Measurements from ENCODE around the gene UBA52. TPM values are rescaled to one million over a fixed set of nuclear protein-coding genes. Genes with fewer than 3 reads are reported as not detected.

Gene UBA52
- total and polyA plus RNA-seq, 10 of the 15 experiments (the other 5 are each of a cell fraction or from before 2014, with no cell fraction given): 1,131 to 2,392 (median 1,645) TPM

DNA sequence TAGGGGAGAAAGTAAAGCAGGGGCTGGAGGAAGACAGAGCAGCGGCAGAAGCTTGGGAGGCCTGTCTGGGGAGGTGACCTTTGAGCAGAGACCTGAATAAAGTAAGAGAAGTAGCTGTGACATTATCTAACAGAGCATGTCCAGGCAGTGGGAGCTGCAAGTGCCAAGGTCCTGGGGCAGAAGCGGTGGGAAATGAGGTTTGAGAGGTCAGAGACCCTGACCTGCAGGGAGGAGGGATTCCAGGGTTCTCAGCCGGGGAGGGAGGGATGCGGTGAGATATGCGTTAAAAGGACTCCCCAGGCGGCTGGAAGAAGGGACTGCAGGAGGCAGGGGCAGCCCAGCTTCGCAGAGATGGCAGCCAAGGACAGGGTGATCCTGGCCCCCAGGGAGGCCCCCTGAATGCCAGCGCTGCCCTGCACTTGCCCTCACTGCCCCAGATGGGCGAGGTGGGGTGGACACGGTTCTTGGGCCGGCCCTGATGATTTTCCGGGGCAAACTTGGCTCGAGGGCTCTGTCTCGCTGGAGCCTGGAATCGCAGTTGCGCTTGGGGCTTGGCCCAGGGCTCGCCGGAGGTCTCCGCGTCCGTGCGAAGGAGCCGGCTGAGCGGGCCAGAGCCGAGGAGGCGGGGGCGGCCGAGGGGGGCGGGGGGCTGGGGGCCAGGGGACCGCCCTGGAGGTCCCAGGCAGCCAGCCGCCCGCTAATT is 31.7 kb downstream of the UBA52 start:
- in situ Hi-C loops (cut with MboI): no loop called here
- Histone ChIP-seq H3K27me3 (replicated peaks in 1 of 2; ENCODE audit: control insufficient read depth in 2 of 2, insufficient read depth in 2 of 2, low read length in 1 of 2) (peaks cover 12 to 17% of the 10 kb centered on the region in 2 experiments), H3K27ac (ENCODE audit: control insufficient read depth, insufficient read depth) (no peak overlapping the region), H3K9ac (ENCODE audit: control insufficient read depth, insufficient read depth, low read length) (no peak overlapping the region), H2AFZ (ENCODE audit: control insufficient read depth, low read depth, low read length) (no peak overlapping the region), H3K9me3 (replicated peaks; ENCODE audit: control insufficient read depth, insufficient read depth, low read length) (no peaks in the 10 kb centered on the region), H3K4me3 (no peak overlapping the region), H3K36me3 (ENCODE audit: control insufficient read depth in 2 of 2, insufficient read depth in 2 of 2, low read length in 1 of 2) (no peaks in the 10 kb centered on the region), H4K20me1 (ENCODE audit: control insufficient read depth, insufficient read depth) (no peaks in the 10 kb centered on the region; the same call in none of the 2 replicates), H3K79me2 (ENCODE audit: control insufficient read depth, insufficient read depth, low read length) (no peaks in the 10 kb centered on the region), H3K4me2 (ENCODE audit: control insufficient read depth, insufficient read depth) (no peak overlapping the region), H3K4me1 (ENCODE audit: control insufficient read depth, insufficient read depth, low read length) (no peaks in the 10 kb centered on the region)
- no TSS peak for BruUV-seq (replicated peaks)
- ChIA-PET SMC1A (ENCODE audit: uncharacterized antibody, unreplicated experiment) (no interaction called here), RAD21 (ENCODE audit: unreplicated experiment) (no interaction called here), CTCF (no interaction called here), POLR2A (no interaction called here)
- intact Hi-C loops (cut with micrococcal nuclease; ENCODE audit: unreplicated experiment): no loop called here
- no peak for DNase-seq (ENCODE audit: low read depth, low spot score)
- peak; percentile 63 for ATAC-seq
- no peak for FAIRE-seq
- 40% methylated on average over 22 of the region's 32 CpGs for WGBS (ENCODE audit: insufficient coverage, insufficient replicate concordance, low lambda C conversion rate, missing lambda C conversion rate)
- TF ChIP-seq, protein P1, sequence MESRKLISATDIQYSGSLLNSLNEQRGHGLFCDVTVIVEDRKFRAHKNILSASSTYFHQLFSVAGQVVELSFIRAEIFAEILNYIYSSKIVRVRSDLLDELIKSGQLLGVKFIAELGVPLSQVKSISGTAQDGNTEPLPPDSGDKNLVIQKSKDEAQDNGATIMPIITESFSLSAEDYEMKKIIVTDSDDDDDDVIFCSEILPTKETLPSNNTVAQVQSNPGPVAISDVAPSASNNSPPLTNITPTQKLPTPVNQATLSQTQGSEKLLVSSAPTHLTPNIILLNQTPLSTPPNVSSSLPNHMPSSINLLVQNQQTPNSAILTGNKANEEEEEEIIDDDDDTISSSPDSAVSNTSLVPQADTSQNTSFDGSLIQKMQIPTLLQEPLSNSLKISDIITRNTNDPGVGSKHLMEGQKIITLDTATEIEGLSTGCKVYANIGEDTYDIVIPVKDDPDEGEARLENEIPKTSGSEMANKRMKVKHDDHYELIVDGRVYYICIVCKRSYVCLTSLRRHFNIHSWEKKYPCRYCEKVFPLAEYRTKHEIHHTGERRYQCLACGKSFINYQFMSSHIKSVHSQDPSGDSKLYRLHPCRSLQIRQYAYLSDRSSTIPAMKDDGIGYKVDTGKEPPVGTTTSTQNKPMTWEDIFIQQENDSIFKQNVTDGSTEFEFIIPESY (IDR thresholded peaks at IDR 0.05): no peak
- TF ChIP-seq, protein P2, sequence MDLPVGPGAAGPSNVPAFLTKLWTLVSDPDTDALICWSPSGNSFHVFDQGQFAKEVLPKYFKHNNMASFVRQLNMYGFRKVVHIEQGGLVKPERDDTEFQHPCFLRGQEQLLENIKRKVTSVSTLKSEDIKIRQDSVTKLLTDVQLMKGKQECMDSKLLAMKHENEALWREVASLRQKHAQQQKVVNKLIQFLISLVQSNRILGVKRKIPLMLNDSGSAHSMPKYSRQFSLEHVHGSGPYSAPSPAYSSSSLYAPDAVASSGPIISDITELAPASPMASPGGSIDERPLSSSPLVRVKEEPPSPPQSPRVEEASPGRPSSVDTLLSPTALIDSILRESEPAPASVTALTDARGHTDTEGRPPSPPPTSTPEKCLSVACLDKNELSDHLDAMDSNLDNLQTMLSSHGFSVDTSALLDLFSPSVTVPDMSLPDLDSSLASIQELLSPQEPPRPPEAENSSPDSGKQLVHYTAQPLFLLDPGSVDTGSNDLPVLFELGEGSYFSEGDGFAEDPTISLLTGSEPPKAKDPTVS (IDR thresholded peaks at IDR 0.05; ENCODE audit: low read depth, low read length): no peak
- no peak for TF ChIP-seq PAX8 (IDR thresholded peaks at IDR 0.05)
- no peak for TF ChIP-seq TBL1XR1 (IDR thresholded peaks at IDR 0.05; ENCODE audit: low read depth, low read length)
- TF ChIP-seq TCF7 (IDR thresholded peaks at IDR 0.05; ENCODE audit: borderline replicate concordance): no peak
- TF ChIP-seq ZNF24 (IDR thresholded peaks at IDR 0.05): no peak
- TF ChIP-seq RAD21 (IDR thresholded peaks at IDR 0.05; ENCODE audit: insufficient read depth, low read depth, low read length): peak; percentile 26; the same call in 1 of the 2 replicates
- no peak for TF ChIP-seq RBBP5 (conservative IDR thresholded peaks at IDR 0.05)
- TF ChIP-seq, protein P3, sequence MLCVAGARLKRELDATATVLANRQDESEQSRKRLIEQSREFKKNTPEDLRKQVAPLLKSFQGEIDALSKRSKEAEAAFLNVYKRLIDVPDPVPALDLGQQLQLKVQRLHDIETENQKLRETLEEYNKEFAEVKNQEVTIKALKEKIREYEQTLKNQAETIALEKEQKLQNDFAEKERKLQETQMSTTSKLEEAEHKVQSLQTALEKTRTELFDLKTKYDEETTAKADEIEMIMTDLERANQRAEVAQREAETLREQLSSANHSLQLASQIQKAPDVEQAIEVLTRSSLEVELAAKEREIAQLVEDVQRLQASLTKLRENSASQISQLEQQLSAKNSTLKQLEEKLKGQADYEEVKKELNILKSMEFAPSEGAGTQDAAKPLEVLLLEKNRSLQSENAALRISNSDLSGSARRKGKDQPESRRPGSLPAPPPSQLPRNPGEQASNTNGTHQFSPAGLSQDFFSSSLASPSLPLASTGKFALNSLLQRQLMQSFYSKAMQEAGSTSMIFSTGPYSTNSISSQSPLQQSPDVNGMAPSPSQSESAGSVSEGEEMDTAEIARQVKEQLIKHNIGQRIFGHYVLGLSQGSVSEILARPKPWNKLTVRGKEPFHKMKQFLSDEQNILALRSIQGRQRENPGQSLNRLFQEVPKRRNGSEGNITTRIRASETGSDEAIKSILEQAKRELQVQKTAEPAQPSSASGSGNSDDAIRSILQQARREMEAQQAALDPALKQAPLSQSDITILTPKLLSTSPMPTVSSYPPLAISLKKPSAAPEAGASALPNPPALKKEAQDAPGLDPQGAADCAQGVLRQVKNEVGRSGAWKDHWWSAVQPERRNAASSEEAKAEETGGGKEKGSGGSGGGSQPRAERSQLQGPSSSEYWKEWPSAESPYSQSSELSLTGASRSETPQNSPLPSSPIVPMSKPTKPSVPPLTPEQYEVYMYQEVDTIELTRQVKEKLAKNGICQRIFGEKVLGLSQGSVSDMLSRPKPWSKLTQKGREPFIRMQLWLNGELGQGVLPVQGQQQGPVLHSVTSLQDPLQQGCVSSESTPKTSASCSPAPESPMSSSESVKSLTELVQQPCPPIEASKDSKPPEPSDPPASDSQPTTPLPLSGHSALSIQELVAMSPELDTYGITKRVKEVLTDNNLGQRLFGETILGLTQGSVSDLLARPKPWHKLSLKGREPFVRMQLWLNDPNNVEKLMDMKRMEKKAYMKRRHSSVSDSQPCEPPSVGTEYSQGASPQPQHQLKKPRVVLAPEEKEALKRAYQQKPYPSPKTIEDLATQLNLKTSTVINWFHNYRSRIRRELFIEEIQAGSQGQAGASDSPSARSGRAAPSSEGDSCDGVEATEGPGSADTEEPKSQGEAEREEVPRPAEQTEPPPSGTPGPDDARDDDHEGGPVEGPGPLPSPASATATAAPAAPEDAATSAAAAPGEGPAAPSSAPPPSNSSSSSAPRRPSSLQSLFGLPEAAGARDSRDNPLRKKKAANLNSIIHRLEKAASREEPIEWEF (IDR thresholded peaks at IDR 0.05; ENCODE audit: insufficient replicate concordance, low read depth, low read length): no peak
- TF ChIP-seq RAD51 (IDR thresholded peaks at IDR 0.05): no peak
- TF ChIP-seq, protein P4, sequence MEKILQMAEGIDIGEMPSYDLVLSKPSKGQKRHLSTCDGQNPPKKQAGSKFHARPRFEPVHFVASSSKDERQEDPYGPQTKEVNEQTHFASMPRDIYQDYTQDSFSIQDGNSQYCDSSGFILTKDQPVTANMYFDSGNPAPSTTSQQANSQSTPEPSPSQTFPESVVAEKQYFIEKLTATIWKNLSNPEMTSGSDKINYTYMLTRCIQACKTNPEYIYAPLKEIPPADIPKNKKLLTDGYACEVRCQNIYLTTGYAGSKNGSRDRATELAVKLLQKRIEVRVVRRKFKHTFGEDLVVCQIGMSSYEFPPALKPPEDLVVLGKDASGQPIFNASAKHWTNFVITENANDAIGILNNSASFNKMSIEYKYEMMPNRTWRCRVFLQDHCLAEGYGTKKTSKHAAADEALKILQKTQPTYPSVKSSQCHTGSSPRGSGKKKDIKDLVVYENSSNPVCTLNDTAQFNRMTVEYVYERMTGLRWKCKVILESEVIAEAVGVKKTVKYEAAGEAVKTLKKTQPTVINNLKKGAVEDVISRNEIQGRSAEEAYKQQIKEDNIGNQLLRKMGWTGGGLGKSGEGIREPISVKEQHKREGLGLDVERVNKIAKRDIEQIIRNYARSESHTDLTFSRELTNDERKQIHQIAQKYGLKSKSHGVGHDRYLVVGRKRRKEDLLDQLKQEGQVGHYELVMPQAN (conservative IDR thresholded peaks at IDR 0.05): no peak
- TF ChIP-seq, protein P5, sequence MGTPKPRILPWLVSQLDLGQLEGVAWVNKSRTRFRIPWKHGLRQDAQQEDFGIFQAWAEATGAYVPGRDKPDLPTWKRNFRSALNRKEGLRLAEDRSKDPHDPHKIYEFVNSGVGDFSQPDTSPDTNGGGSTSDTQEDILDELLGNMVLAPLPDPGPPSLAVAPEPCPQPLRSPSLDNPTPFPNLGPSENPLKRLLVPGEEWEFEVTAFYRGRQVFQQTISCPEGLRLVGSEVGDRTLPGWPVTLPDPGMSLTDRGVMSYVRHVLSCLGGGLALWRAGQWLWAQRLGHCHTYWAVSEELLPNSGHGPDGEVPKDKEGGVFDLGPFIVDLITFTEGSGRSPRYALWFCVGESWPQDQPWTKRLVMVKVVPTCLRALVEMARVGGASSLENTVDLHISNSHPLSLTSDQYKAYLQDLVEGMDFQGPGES (IDR thresholded peaks at IDR 0.05): no peak
